Prostate gland (tissue), 2 donors: ENCODE measurements around the gene PROB1. TPM values are rescaled to one million over a fixed set of nuclear protein-coding genes. Genes with fewer than 3 reads are reported as not detected.
"Not testable (repeated sequence)": the region's sequence is repeated elsewhere in the genome, so short reads cannot be mapped to it uniquely, and the experiment has no call there.

ENCODE experiments used
- DNase-seq: peaks from one replicate; pipeline ENCODE4 v3.0.0-alpha.2; 2019; ENCODE audit warnings: low spot score
- H3K27ac ChIP-seq, 2 donors: fragments of 200-600 bp; sonication (generic); 2 replicates each; pipeline ENCODE4 v1.5.1; 2017 to 2019
- H3K27me3 ChIP-seq: fragments of 200-600 bp; sonication (generic); replicated peaks from 2 replicates; pipeline ENCODE4 v1.5.1; 2019; ENCODE audit not compliant: insufficient read depth
- H3K36me3 ChIP-seq, 2 donors: fragments of 200-600 bp; sonication (generic); 1 replicate in 1 of 2; 2 replicates in 1 of 2; pipeline versions ENCODE4 v1.5.1 to v1.8.1; 2017 to 2019
- H3K4me1 ChIP-seq: fragments of 200-600 bp; sonication (generic); replicated peaks from 2 replicates; pipeline ENCODE4 v1.5.1; 2019
- H3K4me3 ChIP-seq, 2 donors: fragments of 200-600 bp; sonication (generic); 2 replicates each; pipeline ENCODE4 v1.5.1; 2017 to 2019
- H3K9me3 ChIP-seq: fragments of 200-600 bp; sonication (generic); 2 replicates; pipeline ENCODE4 v1.5.1; 2017
- CTCF ChIP-seq, 4 experiments: fragments of 200-600 bp in 2 of 4; fragments of 450-650 bp in 2 of 4; sonication (generic) in 2 of 4; IDR thresholded peaks; 1 replicate in 3 of 4; 2 replicates in 1 of 4; pipeline ENCODE4 v1.5.1; 2016 to 2019; ENCODE audit warnings: antibody characterized with exemption in 4 of 4, mild to moderate bottlenecking in 2 of 4, moderate library complexity in 2 of 4
- POLR2A ChIP-seq: fragments of 450-650 bp; IDR thresholded peaks from one replicate; pipeline ENCODE4 v1.6.1; 2016; ENCODE audit warnings: antibody characterized with exemption, mild to moderate bottlenecking
- POLR2AphosphoS5 ChIP-seq: sonication (generic); formaldehyde crosslinking; IDR thresholded peaks from one replicate; pipeline ENCODE4 v1.6.1; 2017; ENCODE audit warnings: antibody characterized with exemption
- WGBS: methylation state at CpG from one replicate; pipeline ENCODE4 v1.1.5; 2018; 5-methylcytosine and 5-hydroxymethylcytosine counted together
- intact Hi-C: fragments of 100-400 bp; cut with DNase I; formaldehyde crosslinking; loops from one replicate; pipeline ENCODE4 v1.14.2; 2022
- total RNA-seq, 2 donors: library from RNA; depleted of rRNA; stranded (reverse); fragments of >200 nt; gene quantifications; one replicate each; pipeline ENCODE4 v1.1.0, GENCODE V29; 2016

The PROB1 gene
- total RNA-seq, 2 donors from 2014 or later = 2.4 TPM

- DNase-seq = no peak
- H3K9me3 ChIP-seq = no peaks in the 10 kb centered on the region
- H3K27ac ChIP-seq = no peak overlapping the region
- intact Hi-C loops = no loop called here
- H3K4me1 ChIP-seq = no peaks in the 10 kb centered on the region
- no peaks in the 10 kb centered on the region for H3K36me3 ChIP-seq
- TF ChIP-seq POLR2A = no peak
- no peak for TF ChIP-seq CTCF (IDR thresholded peaks at IDR 0.05)
- no peak for TF ChIP-seq POLR2AphosphoS5
- no peak overlapping the region for H3K4me3 ChIP-seq
- 98% methylated on average over 6 of the region's 6 CpGs for WGBS
- H3K27me3 ChIP-seq = no peaks in the 10 kb centered on the region
Measured at GRCh38 chr5:139413153-139413552, 18.2 kb upstream of the PROB1 start.

- DNase-seq = no peak
- no peak overlapping the region for H3K27ac ChIP-seq
- intact Hi-C loops = no loop called here
Measured at GRCh38 chr5:139410993-139411828, 16.3 kb upstream of the PROB1 start.

GRCh38 chr5:139410121-139410992 is 15.5 kb upstream of the PROB1 start:
- H3K36me3 ChIP-seq = no peaks in the 10 kb centered on the region
- no peaks in the 10 kb centered on the region for H3K4me1 ChIP-seq
- TF ChIP-seq CTCF (IDR thresholded peaks at IDR 0.05) (no peak), POLR2AphosphoS5 (no peak), POLR2A (no peak)
- no peaks in the 10 kb centered on the region for H3K9me3 ChIP-seq
- intact Hi-C loops = no loop called here
- DNase-seq = no peak
- no peaks in the 10 kb centered on the region for H3K27me3 ChIP-seq
- WGBS = 70% methylated on average over 6 of the region's 6 CpGs
- no peak overlapping the region for H3K27ac ChIP-seq
- H3K4me3 ChIP-seq = no peak overlapping the region

More at GRCh38 chr5:139410993-139411828, 16.3 kb upstream of the PROB1 start:
- H3K36me3 ChIP-seq = no peaks in the 10 kb centered on the region
- no peak overlapping the region for H3K4me3 ChIP-seq
- 69% methylated on average over 17 of the region's 17 CpGs for WGBS
- H3K4me1 ChIP-seq = no peaks in the 10 kb centered on the region
- no peak for TF ChIP-seq POLR2AphosphoS5
- no peak for TF ChIP-seq CTCF (IDR thresholded peaks at IDR 0.05)
- TF ChIP-seq POLR2A = no peak
- H3K27me3 ChIP-seq = no peaks in the 10 kb centered on the region
- no peaks in the 10 kb centered on the region for H3K9me3 ChIP-seq

GRCh38 chr5:139409116-139409515 is 14.2 kb upstream of the PROB1 start:
- H3K27ac ChIP-seq, H3K4me3 ChIP-seq, H3K9me3 ChIP-seq, H3K36me3 ChIP-seq, H3K27me3 ChIP-seq, H3K4me1 ChIP-seq, DNase-seq, intact Hi-C loops: not testable (repeated sequence)
- 83% methylated on average over 5 of the region's 5 CpGs for WGBS

GRCh38 chr5:139408191-139408590 is 13.3 kb upstream of the PROB1 start:
- intact Hi-C loops = no loop called here
- no peak overlapping the region for H3K4me3 ChIP-seq
- no peaks in the 10 kb centered on the region for H3K36me3 ChIP-seq
- DNase-seq = no peak
- H3K27ac ChIP-seq = no peak overlapping the region
- 86% methylated on average over 7 of the region's 7 CpGs for WGBS
- TF ChIP-seq POLR2A = no peak
- TF ChIP-seq POLR2AphosphoS5 = no peak
- TF ChIP-seq CTCF (IDR thresholded peaks at IDR 0.05) = no peak
- H3K9me3 ChIP-seq = no peaks in the 10 kb centered on the region
- peaks cover 2% of the 10 kb centered on the region for H3K4me1 ChIP-seq
- H3K27me3 ChIP-seq = no peaks in the 10 kb centered on the region
